ENCODE results near the gene THSD7A. TPM values are rescaled to one million over a fixed set of nuclear protein-coding genes. Genes with fewer than 3 reads are reported as not detected.

Gene THSD7A
- total RNA-seq, 2 donors from 2014 or later: 1.6 to 6.1 TPM

GRCh38 chr7:11630355-11630754, 201.6 kb downstream of the THSD7A start:
- Histone ChIP-seq H3K27me3 (replicated peaks; ENCODE audit: insufficient read depth) (no peaks in the 10 kb centered on the region), H3K4me3 (no peak overlapping the region), H3K4me1 (ENCODE audit: control insufficient read depth in 1 of 2, low read depth in 2 of 2) (no peaks in the 10 kb centered on the region), H3K27ac (no peak overlapping the region), H3K36me3 (no peaks in the 10 kb centered on the region), H3K9me3 (no peaks in the 10 kb centered on the region)
- ATAC-seq (ENCODE audit: insufficient number of reproducible peaks, low FRiP score, low read depth) (no peak), DNase-seq (ENCODE audit: low spot score) (no peak)
- TF ChIP-seq CTCF (IDR thresholded peaks at IDR 0.05): no peak

GRCh38 chr7:11625669-11626068, 206.3 kb downstream of the THSD7A start:
- DNase-seq (ENCODE audit: low spot score) (no peak), ATAC-seq (ENCODE audit: insufficient number of reproducible peaks, low FRiP score, low read depth) (no peak)
- H3K9me3 ChIP-seq: no peaks in the 10 kb centered on the region
- TF ChIP-seq CTCF (IDR thresholded peaks at IDR 0.05): no peak
- no peaks in the 10 kb centered on the region for H3K36me3 ChIP-seq
- no peaks in the 10 kb centered on the region for H3K4me1 ChIP-seq (ENCODE audit: control insufficient read depth in 1 of 2, low read depth in 2 of 2)
- no peak overlapping the region for H3K4me3 ChIP-seq
- H3K27ac ChIP-seq: no peak overlapping the region
- no peaks in the 10 kb centered on the region for H3K27me3 ChIP-seq (replicated peaks; ENCODE audit: insufficient read depth)

- no peaks in the 10 kb centered on the region for H3K27me3 ChIP-seq (replicated peaks; ENCODE audit: insufficient read depth)
Observed at GRCh38 chr7:11623093-11623678, 208.8 kb downstream of the THSD7A start.

GRCh38 chr7:11620406-11621253, 211.4 kb downstream of the THSD7A start:
- Histone ChIP-seq H3K36me3 (no peaks in the 10 kb centered on the region), H3K27me3 (replicated peaks; ENCODE audit: insufficient read depth) (no peaks in the 10 kb centered on the region), H3K4me3 (no peak overlapping the region), H3K9me3 (no peaks in the 10 kb centered on the region), H3K27ac (no peak overlapping the region), H3K4me1 (ENCODE audit: control insufficient read depth in 1 of 2, low read depth in 2 of 2) (no peaks in the 10 kb centered on the region)
- no peak for TF ChIP-seq CTCF (IDR thresholded peaks at IDR 0.05)
- no peak for ATAC-seq (ENCODE audit: insufficient number of reproducible peaks, low FRiP score, low read depth)
- no peak for DNase-seq (ENCODE audit: low spot score)

More at GRCh38 chr7:11623093-11623678, 208.8 kb downstream of the THSD7A start:
- Histone ChIP-seq H3K4me3 (no peak overlapping the region), H3K36me3 (no peaks in the 10 kb centered on the region), H3K4me1 (ENCODE audit: control insufficient read depth in 1 of 2, low read depth in 2 of 2) (no peaks in the 10 kb centered on the region), H3K9me3 (no peaks in the 10 kb centered on the region), H3K27ac (no peak overlapping the region)
- ATAC-seq (ENCODE audit: insufficient number of reproducible peaks, low FRiP score, low read depth): no peak
- DNase-seq (ENCODE audit: low spot score): no peak
- TF ChIP-seq CTCF (IDR thresholded peaks at IDR 0.05): no peak

GRCh38 chr7:11616466-11616865, 215.5 kb downstream of the THSD7A start:
- DNase-seq (ENCODE audit: low spot score) (no peak), ATAC-seq (ENCODE audit: insufficient number of reproducible peaks, low FRiP score, low read depth) (no peak)
- Histone ChIP-seq H3K27ac (no peak overlapping the region), H3K4me1 (ENCODE audit: control insufficient read depth in 1 of 2, low read depth in 2 of 2) (no peaks in the 10 kb centered on the region), H3K4me3 (no peak overlapping the region), H3K36me3 (no peaks in the 10 kb centered on the region), H3K27me3 (replicated peaks; ENCODE audit: insufficient read depth) (no peaks in the 10 kb centered on the region), H3K9me3 (no peaks in the 10 kb centered on the region)
- no peak for TF ChIP-seq CTCF (IDR thresholded peaks at IDR 0.05)

All from thoracic aorta (tissue), 2 donors.